GM12878 (cell line): Measurements from ENCODE around the gene PHPT1.

Experiments
- BHLHE40 ChIP-seq, 2 experiments: fragments of 450-650 bp in 1 of 2; IDR thresholded peaks; 2 replicates each; pipeline ENCODE4 v1.6.1; 2011 to 2017; ENCODE audit warnings: low read depth in 2 of 2, borderline replicate concordance in 1 of 2, improper control_type of control experiment in 1 of 2, low read length in 1 of 2, mild to moderate bottlenecking in 1 of 2
- BRCA1 ChIP-seq: IDR thresholded peaks from 2 replicates; pipeline ENCODE4 v1.6.1; 2011; ENCODE audit warnings: low read depth, low read length, improper control_type of control experiment
- CTCF ChIP-seq, 3 experiments: IDR thresholded peaks in 2 of 3; conservative IDR thresholded peaks in 1 of 3; 2 replicates each; pipeline ENCODE4 v1.5.1; 2011; ENCODE audit warnings: low read depth in 3 of 3, low read length in 3 of 3, mild to moderate bottlenecking in 3 of 3, control low read depth in 2 of 3, moderate library complexity in 2 of 3, inconsistent platforms in 1 of 3, mixed read lengths in 1 of 3; ENCODE audit not compliant: control insufficient read depth in 2 of 3, insufficient read depth in 1 of 3; ENCODE audit errors: extremely low read depth in 1 of 3
- EZH2 ChIP-seq: IDR thresholded peaks from 2 replicates; pipeline ENCODE4 v1.6.1; 2012; ENCODE audit warnings: low read depth, mild to moderate bottlenecking, control low read depth, inconsistent platforms, low read length, borderline replicate concordance; ENCODE audit not compliant: control insufficient read depth
- NR2C2 ChIP-seq: IDR thresholded peaks from 2 replicates; pipeline ENCODE4 v1.6.1; 2011; ENCODE audit warnings: borderline replicate concordance, low read depth; ENCODE audit not compliant: control insufficient read depth, insufficient read length
- RAD51 ChIP-seq: fragments of 450-650 bp; IDR thresholded peaks from 2 replicates; pipeline ENCODE4 v1.6.1; 2016; ENCODE audit warnings: moderate library complexity, mild to moderate bottlenecking, inconsistent platforms
- RB1 ChIP-seq: fragments of 450-650 bp; formaldehyde crosslinking; IDR thresholded peaks from 2 replicates; pipeline ENCODE4 v1.6.1; 2017; ENCODE audit warnings: mild to moderate bottlenecking, borderline replicate concordance
- RCOR1 ChIP-seq: conservative IDR thresholded peaks from 2 replicates; pipeline ENCODE4 v1.6.1; 2012; ENCODE audit warnings: low read depth, low read length, improper control_type of control experiment
- SP1 ChIP-seq: IDR thresholded peaks from one replicate; pipeline ENCODE4 v1.6.1; 2011; ENCODE audit warnings: low read depth, low read length
- TF ChIP-seq, protein P1 (sequence below): fragments of 450-650 bp; IDR thresholded peaks from 2 replicates; pipeline ENCODE4 v1.6.1; 2017; ENCODE audit warnings: borderline replicate concordance
- TF ChIP-seq, protein P2 (sequence below): IDR thresholded peaks from 2 replicates; pipeline ENCODE4 v1.6.1; 2012; ENCODE audit warnings: mild to moderate bottlenecking, low read depth, low read length
- TF ChIP-seq, protein P3 (sequence below): IDR thresholded peaks from 2 replicates; pipeline ENCODE4 v1.6.1; 2011; ENCODE audit warnings: borderline replicate concordance, low read depth, mild to moderate bottlenecking, moderate library complexity, low read length; ENCODE audit not compliant: insufficient read depth, poor library complexity, severe bottlenecking
- TF ChIP-seq, protein P4 (sequence below): IDR thresholded peaks from 2 replicates; pipeline ENCODE4 v1.6.1; 2012; ENCODE audit warnings: low read depth, low read length, improper control_type of control experiment
- TF ChIP-seq, protein P5 (sequence below): IDR thresholded peaks from 2 replicates; pipeline ENCODE4 v1.6.1; 2011; ENCODE audit warnings: mild to moderate bottlenecking, low read depth, low read length, moderate library complexity; ENCODE audit not compliant: insufficient replicate concordance

DNA sequence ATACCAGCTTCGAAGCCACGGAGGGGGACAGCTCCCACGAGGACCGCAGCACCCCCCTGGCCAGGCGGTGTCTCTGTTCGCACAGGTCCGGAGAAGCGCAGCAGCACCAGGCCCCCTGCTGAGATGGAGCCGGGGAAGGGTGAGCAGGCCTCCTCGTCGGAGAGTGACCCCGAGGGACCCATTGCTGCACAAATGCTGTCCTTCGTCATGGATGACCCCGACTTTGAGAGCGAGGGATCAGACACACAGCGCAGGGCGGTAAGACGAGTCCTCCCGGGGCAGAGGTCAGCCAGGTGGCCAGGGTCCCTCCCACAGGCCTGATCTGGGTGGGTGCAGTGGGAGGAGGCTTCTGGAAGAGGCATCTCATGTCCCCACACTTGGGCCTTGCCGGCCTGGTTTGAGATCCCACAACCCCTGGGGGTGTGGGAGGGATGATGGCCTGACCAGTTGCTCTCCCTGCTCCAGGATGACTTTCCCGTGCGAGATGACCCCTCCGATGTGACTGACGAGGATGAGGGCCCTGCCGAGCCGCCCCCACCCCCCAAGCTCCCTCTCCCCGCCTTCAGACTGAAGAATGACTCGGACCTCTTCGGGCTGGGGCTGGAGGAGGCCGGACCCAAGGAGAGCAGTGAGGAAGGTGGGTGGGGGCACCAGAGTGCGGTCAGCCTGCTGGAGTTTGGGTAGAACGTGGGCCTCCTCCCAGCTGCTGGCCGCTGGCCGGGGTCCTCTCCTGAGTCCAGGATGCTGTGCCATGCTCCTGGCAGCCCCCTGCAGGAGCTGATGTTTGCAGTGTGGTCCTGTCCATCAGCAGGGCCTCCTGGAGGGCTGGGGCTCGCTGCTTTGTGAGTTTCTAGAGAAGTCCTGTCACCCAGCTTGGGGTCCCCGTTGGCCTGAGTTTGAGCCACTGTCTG lies 9.7 kb upstream of the PHPT1 start:
- TF ChIP-seq, protein P1, sequence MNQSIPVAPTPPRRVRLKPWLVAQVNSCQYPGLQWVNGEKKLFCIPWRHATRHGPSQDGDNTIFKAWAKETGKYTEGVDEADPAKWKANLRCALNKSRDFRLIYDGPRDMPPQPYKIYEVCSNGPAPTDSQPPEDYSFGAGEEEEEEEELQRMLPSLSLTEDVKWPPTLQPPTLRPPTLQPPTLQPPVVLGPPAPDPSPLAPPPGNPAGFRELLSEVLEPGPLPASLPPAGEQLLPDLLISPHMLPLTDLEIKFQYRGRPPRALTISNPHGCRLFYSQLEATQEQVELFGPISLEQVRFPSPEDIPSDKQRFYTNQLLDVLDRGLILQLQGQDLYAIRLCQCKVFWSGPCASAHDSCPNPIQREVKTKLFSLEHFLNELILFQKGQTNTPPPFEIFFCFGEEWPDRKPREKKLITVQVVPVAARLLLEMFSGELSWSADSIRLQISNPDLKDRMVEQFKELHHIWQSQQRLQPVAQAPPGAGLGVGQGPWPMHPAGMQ, result no peak
- no peak for TF ChIP-seq CTCF (IDR thresholded peaks at IDR 0.05 in 2 of 3, conservative IDR thresholded peaks at IDR 0.05 in 1 of 3; ENCODE audit: control insufficient read depth in 2 of 3, extremely low read depth in 1 of 3, insufficient read depth in 1 of 3, low read depth in 3 of 3, low read length in 3 of 3)
- TF ChIP-seq SP1, result no peak
- TF ChIP-seq RB1, result no peak
- TF ChIP-seq RCOR1, result no peak
- no peak for TF ChIP-seq EZH2
- TF ChIP-seq, protein P2, sequence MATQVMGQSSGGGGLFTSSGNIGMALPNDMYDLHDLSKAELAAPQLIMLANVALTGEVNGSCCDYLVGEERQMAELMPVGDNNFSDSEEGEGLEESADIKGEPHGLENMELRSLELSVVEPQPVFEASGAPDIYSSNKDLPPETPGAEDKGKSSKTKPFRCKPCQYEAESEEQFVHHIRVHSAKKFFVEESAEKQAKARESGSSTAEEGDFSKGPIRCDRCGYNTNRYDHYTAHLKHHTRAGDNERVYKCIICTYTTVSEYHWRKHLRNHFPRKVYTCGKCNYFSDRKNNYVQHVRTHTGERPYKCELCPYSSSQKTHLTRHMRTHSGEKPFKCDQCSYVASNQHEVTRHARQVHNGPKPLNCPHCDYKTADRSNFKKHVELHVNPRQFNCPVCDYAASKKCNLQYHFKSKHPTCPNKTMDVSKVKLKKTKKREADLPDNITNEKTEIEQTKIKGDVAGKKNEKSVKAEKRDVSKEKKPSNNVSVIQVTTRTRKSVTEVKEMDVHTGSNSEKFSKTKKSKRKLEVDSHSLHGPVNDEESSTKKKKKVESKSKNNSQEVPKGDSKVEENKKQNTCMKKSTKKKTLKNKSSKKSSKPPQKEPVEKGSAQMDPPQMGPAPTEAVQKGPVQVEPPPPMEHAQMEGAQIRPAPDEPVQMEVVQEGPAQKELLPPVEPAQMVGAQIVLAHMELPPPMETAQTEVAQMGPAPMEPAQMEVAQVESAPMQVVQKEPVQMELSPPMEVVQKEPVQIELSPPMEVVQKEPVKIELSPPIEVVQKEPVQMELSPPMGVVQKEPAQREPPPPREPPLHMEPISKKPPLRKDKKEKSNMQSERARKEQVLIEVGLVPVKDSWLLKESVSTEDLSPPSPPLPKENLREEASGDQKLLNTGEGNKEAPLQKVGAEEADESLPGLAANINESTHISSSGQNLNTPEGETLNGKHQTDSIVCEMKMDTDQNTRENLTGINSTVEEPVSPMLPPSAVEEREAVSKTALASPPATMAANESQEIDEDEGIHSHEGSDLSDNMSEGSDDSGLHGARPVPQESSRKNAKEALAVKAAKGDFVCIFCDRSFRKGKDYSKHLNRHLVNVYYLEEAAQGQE, result no peak
- TF ChIP-seq, protein P3, sequence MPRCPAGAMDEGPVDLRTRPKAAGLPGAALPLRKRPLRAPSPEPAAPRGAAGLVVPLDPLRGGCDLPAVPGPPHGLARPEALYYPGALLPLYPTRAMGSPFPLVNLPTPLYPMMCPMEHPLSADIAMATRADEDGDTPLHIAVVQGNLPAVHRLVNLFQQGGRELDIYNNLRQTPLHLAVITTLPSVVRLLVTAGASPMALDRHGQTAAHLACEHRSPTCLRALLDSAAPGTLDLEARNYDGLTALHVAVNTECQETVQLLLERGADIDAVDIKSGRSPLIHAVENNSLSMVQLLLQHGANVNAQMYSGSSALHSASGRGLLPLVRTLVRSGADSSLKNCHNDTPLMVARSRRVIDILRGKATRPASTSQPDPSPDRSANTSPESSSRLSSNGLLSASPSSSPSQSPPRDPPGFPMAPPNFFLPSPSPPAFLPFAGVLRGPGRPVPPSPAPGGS, result no peak
- TF ChIP-seq, protein P4, sequence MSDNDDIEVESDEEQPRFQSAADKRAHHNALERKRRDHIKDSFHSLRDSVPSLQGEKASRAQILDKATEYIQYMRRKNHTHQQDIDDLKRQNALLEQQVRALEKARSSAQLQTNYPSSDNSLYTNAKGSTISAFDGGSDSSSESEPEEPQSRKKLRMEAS, result no peak
- no peak for TF ChIP-seq RAD51
- TF ChIP-seq BRCA1, result no peak
- TF ChIP-seq, protein P5, sequence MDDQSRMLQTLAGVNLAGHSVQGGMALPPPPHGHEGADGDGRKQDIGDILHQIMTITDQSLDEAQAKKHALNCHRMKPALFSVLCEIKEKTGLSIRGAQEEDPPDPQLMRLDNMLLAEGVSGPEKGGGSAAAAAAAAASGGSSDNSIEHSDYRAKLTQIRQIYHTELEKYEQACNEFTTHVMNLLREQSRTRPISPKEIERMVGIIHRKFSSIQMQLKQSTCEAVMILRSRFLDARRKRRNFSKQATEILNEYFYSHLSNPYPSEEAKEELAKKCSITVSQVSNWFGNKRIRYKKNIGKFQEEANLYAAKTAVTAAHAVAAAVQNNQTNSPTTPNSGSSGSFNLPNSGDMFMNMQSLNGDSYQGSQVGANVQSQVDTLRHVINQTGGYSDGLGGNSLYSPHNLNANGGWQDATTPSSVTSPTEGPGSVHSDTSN, result no peak
- TF ChIP-seq NR2C2, result no peak
- TF ChIP-seq BHLHE40 (IDR thresholded peaks at IDR 0.05; ENCODE audit: borderline replicate concordance in 1 of 2, low read depth in 2 of 2, low read length in 1 of 2), result no peak
